Parathyroid adenoma (tissue), 2 donors: Measurements from ENCODE around the gene NOTCH3.

Source experiments
- H2AFZ ChIP-seq: fragments of 300-600 bp; sonication (generic); one replicate; pipeline ENCODE4 v1.7.0; 2017; ENCODE audit warnings: antibody characterized with exemption, mild to moderate bottlenecking
- H3K27ac ChIP-seq: fragments of 300-600 bp; sonication (generic); one replicate; pipeline ENCODE4 v1.7.0; 2017
- H3K27me3 ChIP-seq: fragments of 300-600 bp; sonication (generic); one replicate; pipeline ENCODE4 v1.7.0; 2017; ENCODE audit warnings: low read length; ENCODE audit not compliant: control insufficient read depth, insufficient read depth
- H3K36me3 ChIP-seq: fragments of 300-600 bp; sonication (generic); one replicate; pipeline ENCODE4 v1.7.0; 2017; ENCODE audit warnings: low read length; ENCODE audit not compliant: control insufficient read depth, insufficient read depth
- H3K4me1 ChIP-seq: fragments of 300-600 bp; sonication (generic); one replicate; pipeline ENCODE4 v1.7.0; 2017; ENCODE audit warnings: control low read depth
- H3K4me2 ChIP-seq: fragments of 300-600 bp; sonication (generic); one replicate; pipeline ENCODE4 v1.7.0; 2017; ENCODE audit warnings: low read length
- H3K4me3 ChIP-seq: fragments of 300-600 bp; sonication (generic); one replicate; pipeline ENCODE4 v1.7.0; 2017; ENCODE audit warnings: low read depth, low read length
- H3K79me2 ChIP-seq: fragments of 300-600 bp; sonication (generic); one replicate; pipeline ENCODE4 v1.7.0; 2017; ENCODE audit warnings: control low read depth
- H3K9ac ChIP-seq: fragments of 300-600 bp; sonication (generic); one replicate; pipeline ENCODE4 v1.7.0; 2017; ENCODE audit warnings: mild to moderate bottlenecking
- H3K9me3 ChIP-seq: fragments of 300-600 bp; sonication (generic); one replicate; pipeline ENCODE4 v1.7.0; 2017; ENCODE audit warnings: low read length; ENCODE audit not compliant: control insufficient read depth
- TF ChIP-seq, protein P1 (sequence below): fragments of 300-600 bp; sonication (generic); IDR thresholded peaks from one replicate; pipeline ENCODE4 v1.7.0; 2017; ENCODE audit warnings: antibody characterized with exemption, mild to moderate bottlenecking
- donor health status: primary hyperparathyroidism.

The NOTCH3 gene

DNA sequence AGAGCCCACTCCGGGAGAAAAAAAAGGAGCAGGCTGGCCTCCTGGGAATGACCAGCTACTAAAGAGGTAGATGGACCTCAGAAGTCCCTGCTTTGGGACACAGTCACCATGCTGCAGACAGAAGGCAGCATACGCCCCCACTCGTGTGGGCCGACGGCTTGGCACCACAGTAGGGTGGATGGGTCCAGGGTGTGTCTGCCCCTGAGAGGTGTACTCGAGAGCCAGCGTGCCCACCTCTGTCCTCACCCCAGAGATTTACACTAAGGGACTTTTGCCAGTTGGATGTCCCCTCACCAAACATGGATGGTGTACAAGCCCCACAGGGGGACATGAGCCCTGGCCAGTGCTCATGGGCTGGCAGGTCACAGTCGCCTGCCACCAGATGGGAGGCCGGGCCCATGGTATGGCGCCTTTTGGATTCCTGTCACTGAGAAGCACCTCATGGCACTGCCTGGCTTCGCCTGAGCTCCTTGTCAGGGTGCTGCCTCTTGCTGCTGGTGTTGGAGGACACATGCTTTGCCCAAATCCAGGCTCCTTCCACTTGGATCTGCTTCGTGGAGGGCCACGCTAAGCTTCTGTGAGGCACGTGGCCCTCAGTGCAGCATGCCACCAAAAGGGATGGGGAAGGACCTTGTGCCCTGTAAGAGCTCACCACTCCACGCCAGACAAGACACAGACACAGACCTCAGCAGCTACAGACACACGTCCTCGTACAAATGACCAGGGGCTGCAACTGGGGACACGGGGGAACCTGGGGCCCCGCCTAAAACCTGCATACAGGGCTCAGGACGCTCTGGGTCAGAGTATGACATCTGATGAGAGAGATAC is 44.8 kb upstream of the NOTCH3 start:
- Histone ChIP-seq H3K4me1 (peaks cover 50% of the 10 kb centered on the region), H3K9me3 (no peaks in the 10 kb centered on the region), H3K9ac (no peak overlapping the region), H3K4me3 (no peak overlapping the region), H3K36me3 (no peaks in the 10 kb centered on the region), H3K27ac (peak overlapping the region; percentile 60), H2AFZ (no peak overlapping the region), H3K27me3 (no peaks in the 10 kb centered on the region), H3K79me2 (peaks cover 39% of the 10 kb centered on the region), H3K4me2 (no peak overlapping the region)
- TF ChIP-seq, protein P1, sequence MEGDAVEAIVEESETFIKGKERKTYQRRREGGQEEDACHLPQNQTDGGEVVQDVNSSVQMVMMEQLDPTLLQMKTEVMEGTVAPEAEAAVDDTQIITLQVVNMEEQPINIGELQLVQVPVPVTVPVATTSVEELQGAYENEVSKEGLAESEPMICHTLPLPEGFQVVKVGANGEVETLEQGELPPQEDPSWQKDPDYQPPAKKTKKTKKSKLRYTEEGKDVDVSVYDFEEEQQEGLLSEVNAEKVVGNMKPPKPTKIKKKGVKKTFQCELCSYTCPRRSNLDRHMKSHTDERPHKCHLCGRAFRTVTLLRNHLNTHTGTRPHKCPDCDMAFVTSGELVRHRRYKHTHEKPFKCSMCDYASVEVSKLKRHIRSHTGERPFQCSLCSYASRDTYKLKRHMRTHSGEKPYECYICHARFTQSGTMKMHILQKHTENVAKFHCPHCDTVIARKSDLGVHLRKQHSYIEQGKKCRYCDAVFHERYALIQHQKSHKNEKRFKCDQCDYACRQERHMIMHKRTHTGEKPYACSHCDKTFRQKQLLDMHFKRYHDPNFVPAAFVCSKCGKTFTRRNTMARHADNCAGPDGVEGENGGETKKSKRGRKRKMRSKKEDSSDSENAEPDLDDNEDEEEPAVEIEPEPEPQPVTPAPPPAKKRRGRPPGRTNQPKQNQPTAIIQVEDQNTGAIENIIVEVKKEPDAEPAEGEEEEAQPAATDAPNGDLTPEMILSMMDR, result no peak

DNA sequence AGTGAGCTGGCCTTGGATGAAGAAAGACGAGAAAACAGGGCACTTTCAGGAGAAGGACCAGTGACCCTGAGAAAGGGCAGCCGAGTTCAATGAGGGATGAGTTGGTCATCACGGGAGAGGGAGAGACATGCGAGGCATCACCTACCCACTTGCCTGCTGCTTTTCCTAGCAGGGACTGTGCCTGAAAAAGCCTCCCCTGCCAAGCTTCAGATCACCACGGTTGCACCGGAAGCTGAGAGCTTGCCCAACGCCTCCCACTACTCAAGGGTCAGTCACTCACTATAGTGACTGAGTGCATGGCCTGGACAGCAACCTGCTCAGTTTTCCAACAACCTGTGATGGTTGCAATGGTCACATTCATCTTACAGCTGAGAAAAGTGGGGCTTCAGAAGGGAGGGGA is 44.0 kb upstream of the NOTCH3 start:
- Histone ChIP-seq H3K36me3 (no peaks in the 10 kb centered on the region), H3K9me3 (no peaks in the 10 kb centered on the region), H3K27ac (peak overlapping the region; percentile 60), H3K4me2 (no peak overlapping the region), H3K4me1 (peaks cover 43% of the 10 kb centered on the region), H3K4me3 (no peak overlapping the region), H3K9ac (no peak overlapping the region), H3K79me2 (peaks cover 39% of the 10 kb centered on the region), H3K27me3 (no peaks in the 10 kb centered on the region), H2AFZ (no peak overlapping the region)
- TF ChIP-seq, protein P1, result no peak

DNA sequence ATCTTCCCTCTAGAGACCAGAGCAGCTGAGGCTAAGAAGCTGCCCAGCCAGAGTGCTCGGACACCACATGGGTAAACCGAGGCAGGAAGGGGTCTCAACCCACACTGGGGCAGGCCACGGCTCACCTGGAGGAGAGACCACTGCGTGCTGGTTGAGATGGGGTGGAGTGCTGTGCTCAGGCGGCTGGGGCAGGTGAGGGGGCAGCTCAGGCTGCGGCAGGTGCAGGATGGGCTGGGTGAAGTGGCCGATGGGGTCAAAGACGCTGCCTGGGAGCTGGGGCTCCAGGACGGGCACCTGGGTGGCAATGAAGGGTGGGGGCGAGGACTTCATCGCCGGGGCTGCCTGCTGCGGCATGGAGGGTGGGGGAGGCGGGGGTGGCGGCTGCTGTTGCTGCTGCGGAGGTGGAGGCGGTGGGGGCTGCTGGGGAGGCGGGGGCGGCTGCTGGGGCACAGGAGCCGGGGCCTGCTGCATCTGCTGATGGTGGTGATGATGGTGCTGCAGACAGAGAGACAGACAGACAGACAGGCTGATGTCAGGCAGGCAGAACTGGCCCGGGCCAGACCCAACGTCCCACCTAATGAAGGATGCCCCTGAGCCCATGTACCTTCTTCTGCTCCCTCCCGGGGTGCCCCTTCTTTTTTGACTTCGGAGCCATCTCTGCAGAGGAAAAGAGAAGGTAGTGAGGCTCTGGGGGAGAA is 43.5 kb upstream of the NOTCH3 start:
- H3K4me1 ChIP-seq, result peaks cover 38% of the 10 kb centered on the region
- no peak overlapping the region for H2AFZ ChIP-seq
- TF ChIP-seq, protein P1, result no peak
- H3K4me2 ChIP-seq, result no peak overlapping the region
- H3K27me3 ChIP-seq, result no peaks in the 10 kb centered on the region
- H3K9me3 ChIP-seq, result no peaks in the 10 kb centered on the region
- H3K79me2 ChIP-seq, result peaks cover 43% of the 10 kb centered on the region
- no peak overlapping the region for H3K9ac ChIP-seq
- no peaks in the 10 kb centered on the region for H3K36me3 ChIP-seq
- no peak overlapping the region for H3K4me3 ChIP-seq
- H3K27ac ChIP-seq, result no peak overlapping the region

DNA sequence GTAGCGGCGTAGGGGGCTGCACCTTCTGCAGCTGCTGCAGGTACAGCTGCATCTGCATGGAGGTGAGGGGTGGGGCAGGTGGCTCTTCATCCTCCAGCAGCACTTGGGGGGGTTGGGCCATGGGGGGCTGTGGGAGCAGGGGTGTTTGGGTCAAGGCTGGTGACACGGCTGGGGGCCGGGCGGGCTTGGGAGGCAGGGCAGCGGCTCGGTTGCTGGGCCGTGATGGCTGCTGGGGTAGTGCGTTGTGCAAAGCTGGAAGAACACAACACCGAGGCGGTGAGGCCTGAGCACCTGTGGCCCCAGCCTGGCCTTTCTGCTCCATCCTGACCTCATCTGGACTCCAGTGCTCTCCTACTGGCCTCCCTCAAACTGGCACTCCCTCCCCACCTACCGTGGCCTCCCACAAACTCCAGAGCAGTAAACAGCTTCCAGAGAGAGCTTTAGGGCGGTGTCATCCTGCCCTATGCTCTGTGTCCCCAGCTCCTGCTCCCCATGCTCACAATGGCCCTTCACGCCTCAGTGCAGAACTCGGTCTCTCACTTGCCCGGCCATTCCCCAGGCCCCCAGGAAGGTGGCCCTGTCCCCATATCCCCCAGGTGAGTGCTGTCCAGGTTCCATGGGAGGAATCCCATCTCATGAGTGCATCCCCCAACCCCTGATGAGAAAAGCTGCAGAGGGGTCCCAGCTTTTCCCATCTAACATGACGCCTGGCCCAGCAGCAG is 42.6 kb upstream of the NOTCH3 start:
- no peak overlapping the region for H3K9ac ChIP-seq
- no peaks in the 10 kb centered on the region for H3K9me3 ChIP-seq
- no peaks in the 10 kb centered on the region for H3K27me3 ChIP-seq
- no peak overlapping the region for H3K4me3 ChIP-seq
- peaks cover 39% of the 10 kb centered on the region for H3K79me2 ChIP-seq
- peaks cover 30% of the 10 kb centered on the region for H3K4me1 ChIP-seq
- H2AFZ ChIP-seq, result no peak overlapping the region
- no peaks in the 10 kb centered on the region for H3K36me3 ChIP-seq
- no peak overlapping the region for H3K27ac ChIP-seq
- H3K4me2 ChIP-seq, result no peak overlapping the region
- TF ChIP-seq, protein P1, result no peak
